HG03025 (cell line): Measurements from ENCODE around the gene SUSD6.
"Not testable (repeated sequence)": the region's sequence is repeated elsewhere in the genome, so short reads cannot be mapped to it uniquely, and the experiment has no call there.

ENCODE experiments used
- ATAC-seq: cut with Tn5 transposase; IDR thresholded peaks from one replicate; pipeline ENCODE4 v1.9.1; 2021; ENCODE audit warnings: mild to moderate bottlenecking, moderate library complexity; ENCODE audit not compliant: unreplicated experiment, low FRiP score

The SUSD6 gene

GRCh38 chr14:69647213-69647612 is 35.8 kb downstream of the SUSD6 start:
- no peak for ATAC-seq

DNA sequence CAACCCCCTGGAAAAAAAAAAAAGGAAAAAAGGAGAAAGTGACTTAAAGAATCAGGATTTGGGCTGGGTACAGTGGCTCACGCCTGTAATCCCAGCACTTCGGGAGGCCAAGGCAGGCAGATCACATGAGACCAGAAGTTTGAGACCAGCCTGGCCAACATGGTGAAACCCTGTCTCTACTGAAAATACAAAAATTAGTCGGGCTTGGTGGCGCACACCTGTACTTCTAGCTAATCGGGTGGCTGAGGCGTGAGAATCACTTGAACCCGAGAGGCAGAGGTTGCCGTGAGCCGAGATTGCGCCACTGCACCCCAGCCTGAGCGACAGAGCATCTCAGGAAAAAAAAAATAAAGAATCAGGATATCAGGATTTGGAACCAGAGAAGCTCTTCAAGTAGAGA is 36.2 kb downstream of the SUSD6 start:
- ATAC-seq, result not testable (repeated sequence)

- no peak for ATAC-seq
Measured at GRCh38 chr14:69648480-69649451, 37.4 kb downstream of the SUSD6 start.

- ATAC-seq, result no peak
Measured at GRCh38 chr14:69650948-69651369, 39.6 kb downstream of the SUSD6 start.

- no peak for ATAC-seq
Measured at GRCh38 chr14:69651664-69652063, 40.3 kb downstream of the SUSD6 start.

DNA sequence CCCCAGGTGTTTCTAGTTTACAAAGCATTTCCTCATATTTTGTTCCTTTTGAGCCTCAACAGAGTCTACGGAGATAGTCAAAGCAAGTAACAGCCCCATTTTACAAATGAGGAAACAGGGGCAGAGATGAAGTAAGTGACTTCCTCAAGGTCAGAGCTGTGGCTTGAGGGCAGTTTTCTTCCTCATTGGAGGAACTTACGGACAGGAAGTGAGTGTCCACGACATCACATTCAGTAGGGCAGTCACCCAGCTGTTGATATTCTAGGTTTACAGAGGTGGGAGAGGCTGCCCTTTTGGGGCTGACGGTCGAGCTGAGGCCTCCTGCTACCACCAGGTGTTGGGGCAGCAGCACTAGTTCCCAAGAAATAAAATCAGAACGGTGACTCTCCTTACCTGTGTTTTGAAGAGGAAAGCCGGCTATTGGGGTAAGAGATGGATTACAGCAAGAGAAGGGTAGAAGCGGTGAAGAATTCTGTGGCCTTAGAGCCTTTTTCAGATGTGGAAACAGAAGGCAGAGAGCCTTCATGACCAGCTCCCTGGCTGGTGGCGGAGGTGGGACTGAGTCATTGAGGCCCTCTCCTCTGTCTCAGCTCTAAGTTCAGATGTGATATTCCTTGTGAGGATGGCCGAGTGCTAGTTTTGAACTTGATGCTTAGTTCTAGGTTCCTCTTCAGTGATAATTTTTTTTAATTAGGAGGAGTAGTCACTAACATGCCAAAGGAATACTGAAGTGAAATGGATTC is 41.7 kb downstream of the SUSD6 start:
- no peak for ATAC-seq

DNA sequence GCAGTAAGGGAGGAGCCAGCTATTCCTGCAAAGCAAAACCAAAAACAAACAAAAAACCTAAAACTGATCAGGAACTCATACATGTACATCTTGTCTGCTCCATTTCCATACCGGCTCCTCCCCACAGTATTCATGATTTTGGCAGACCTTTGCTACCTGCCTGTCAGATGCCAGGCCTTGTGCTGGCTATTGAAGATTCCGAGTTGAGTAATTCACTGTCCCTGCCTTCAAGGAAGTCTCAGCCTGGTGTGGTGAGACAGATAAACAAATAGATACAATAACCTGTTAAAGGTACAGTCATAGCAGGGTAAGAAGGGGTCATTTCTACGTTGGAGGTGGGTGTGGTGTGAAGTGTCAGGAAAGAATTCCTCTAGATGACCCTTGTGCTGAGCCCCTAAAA is 42.7 kb downstream of the SUSD6 start:
- no peak for ATAC-seq

GRCh38 chr14:69657950-69658355 is 46.6 kb downstream of the SUSD6 start:
- ATAC-seq, result no peak

- no peak for ATAC-seq
Measured at GRCh38 chr14:69658664-69659261, 47.4 kb downstream of the SUSD6 start.

DNA sequence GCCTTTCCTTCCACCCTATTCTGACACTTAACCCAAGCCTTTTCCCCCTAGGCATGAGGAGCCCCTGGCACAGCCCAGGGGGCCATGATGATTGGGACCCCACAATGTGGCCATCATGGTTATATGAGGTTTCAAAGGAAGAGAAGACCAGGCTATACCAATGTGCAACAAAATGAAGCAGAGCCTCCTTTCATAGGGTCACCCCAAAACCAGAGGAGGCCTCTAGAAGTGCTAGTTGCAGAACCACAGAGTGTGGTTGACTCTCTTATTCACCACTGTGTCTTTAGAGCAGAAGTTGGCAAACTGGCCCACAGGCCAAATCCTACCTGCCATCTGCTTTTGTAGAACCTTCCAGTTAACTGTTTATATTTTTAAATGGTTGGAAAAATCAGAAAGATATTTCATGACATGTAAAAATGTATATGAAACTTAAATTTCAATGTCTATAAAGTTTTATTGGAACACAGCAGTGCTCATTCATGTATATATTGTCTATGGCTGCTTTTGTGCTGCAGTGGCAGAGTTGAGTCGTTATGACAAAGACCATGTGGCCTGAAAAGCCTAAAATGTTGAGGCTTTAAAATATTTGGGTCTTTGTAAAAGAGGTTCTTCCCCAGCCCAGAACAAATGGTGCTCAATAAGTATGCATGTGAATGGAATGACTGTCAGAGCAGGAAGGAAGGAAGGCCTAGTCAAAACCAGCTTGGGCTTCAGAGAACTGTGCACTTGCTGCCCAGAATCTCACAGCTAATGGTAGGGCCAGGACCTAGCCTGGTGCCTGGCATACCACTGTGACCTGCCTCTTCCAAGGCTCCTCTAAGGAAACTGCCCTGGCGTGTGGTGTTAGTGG is 49.2 kb downstream of the SUSD6 start:
- no peak for ATAC-seq

GRCh38 chr14:69661194-69661537 is 49.8 kb downstream of the SUSD6 start:
- ATAC-seq, result no peak

GRCh38 chr14:69662636-69663299 is 51.4 kb downstream of the SUSD6 start:
- ATAC-seq, result no peak

DNA sequence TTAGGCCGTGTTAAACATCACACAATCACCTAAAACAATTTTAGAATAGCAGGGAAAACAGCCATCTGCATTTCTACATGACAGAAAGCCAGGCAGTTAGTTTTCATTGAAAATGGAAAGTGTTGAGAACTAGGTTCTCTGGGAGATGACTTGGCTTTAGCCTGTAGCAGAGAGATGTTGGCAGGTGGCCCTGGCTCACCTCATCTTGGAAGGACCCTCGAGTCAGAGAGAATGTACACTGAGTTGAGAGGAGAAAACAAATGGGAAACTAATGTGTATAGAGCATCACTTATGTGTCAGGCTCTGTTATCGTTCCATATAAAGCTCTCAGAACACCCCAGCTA is 51.9 kb downstream of the SUSD6 start:
- no peak for ATAC-seq

GRCh38 chr14:69664265-69664664 is 52.9 kb downstream of the SUSD6 start:
- ATAC-seq, result no peak

DNA sequence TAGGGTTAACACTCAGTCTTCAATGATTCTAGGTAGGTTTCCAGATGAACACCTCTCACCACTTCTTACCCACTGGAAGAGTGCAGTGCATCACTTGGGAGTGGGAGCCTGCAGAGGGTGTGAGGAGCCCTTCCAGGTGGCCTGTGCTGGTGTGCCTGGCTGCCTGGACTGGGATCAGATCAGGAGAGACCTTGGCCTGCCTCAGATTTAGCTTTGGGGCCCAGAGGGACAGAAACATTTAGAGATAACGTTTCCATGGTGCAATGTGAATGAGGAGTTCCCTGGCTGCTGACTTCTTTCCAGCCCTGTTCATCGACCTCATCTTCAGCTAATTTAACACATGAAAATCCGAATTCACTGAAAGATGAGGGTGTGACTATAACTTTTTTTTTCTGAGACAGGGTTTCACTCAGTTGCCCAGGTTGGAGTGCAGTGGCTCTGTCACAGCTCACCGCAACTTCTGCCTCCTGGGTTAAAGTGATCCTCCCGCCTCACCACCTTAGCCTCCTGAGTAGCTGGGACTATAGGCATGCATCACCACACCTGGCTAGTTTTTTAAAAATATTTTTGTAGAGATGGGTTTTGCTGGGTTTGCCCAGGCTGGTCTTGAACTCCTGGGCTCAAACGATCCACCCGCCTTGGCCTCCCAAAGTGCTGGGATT is 53.6 kb downstream of the SUSD6 start:
- ATAC-seq, result no peak

- no peak for ATAC-seq
Measured at GRCh38 chr14:69665631-69666030, 54.2 kb downstream of the SUSD6 start.

DNA sequence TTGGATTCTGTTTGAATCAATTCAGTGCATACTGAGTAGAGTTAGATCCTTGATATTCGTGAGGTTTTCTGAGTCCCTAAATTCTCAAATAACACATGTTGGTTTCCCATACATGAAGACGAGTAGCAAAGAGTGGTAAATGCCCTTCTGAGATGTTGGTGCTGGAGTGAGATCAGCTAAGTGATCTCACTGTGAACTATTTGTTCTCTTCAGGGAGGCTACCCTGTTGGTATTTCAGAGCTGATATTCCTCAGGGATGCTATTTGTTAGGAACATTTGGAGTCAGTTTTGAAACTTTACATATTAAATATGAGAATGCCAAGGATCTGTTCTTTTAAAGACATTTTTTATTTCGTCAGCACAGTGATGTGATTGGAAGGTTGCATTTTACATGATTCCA is 54.7 kb downstream of the SUSD6 start:
- ATAC-seq, result no peak

DNA sequence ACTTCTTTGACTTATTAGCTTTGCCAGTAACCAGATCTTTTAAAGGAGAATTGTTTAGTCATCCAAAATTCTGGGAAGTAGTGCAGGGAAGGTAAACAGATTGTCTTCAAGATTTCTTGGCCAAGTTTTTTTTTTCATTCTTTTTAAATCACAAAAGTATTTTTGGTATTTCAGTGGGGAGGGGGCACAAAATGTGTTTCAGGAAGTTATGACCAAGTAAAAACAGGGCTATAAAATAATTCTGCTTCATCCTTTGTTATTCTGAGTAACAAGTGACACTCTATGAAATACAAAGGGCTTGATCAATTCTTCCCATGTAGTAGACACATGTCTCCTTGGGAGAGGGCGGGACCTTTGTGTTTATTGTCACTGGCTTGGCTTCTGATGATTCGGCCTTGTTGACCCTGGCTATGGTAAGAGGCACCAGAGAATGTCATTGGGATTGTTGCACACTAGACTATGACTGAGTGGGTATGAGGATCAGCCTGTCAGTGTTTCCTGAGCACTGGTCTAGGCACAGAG is 55.4 kb downstream of the SUSD6 start:
- ATAC-seq, result no peak

- peak; percentile 34 for ATAC-seq
Measured at GRCh38 chr14:69667938-69668335, 56.5 kb downstream of the SUSD6 start.
